Natural killer cell treated with Interleukin-12 subunit alpha and Interleukin-12 subunit beta and Interleukin-15 and Interleukin-18, amount 100 ng/mL, for 72 hours (primary cell): Measurements from ENCODE around the gene LHX2. TPM values are rescaled to one million over a fixed set of nuclear protein-coding genes. Genes with fewer than 3 reads are reported as not detected.

ENCODE experiments used
- total RNA-seq, 2 donors: library from RNA; stranded (reverse); gene quantifications; one replicate each; pipeline ENCODE4 v1.2.3, GENCODE V29; 2022

The LHX2 gene
- total RNA-seq, 2 donors from 2014 or later: not detected

Other genes with a start within 250 kb of the LHX2 start
- gene DENND1A, start 81.6 kb upstream of the LHX2 start, total RNA-seq: 10 to 100 TPM; 24.6 to 28.8 TPM
- gene NEK6, start 246.2 kb downstream of the LHX2 start, total RNA-seq: 10 to 100 TPM; 11.4 to 38.7 TPM